Measurements from ENCODE around the gene RAB31. TPM values are rescaled to one million over a fixed set of nuclear protein-coding genes. Genes with fewer than 3 reads are reported as not detected.
"Not testable (repeated sequence)": the region's sequence is repeated elsewhere in the genome, so short reads cannot be mapped to it uniquely, and the experiment has no call there.

The RAB31 gene
- polyA plus RNA-seq, 1 donor (not counting 4 experiments of a cell fraction or from before 2014, with no cell fraction given) = 47.0 TPM

DNA sequence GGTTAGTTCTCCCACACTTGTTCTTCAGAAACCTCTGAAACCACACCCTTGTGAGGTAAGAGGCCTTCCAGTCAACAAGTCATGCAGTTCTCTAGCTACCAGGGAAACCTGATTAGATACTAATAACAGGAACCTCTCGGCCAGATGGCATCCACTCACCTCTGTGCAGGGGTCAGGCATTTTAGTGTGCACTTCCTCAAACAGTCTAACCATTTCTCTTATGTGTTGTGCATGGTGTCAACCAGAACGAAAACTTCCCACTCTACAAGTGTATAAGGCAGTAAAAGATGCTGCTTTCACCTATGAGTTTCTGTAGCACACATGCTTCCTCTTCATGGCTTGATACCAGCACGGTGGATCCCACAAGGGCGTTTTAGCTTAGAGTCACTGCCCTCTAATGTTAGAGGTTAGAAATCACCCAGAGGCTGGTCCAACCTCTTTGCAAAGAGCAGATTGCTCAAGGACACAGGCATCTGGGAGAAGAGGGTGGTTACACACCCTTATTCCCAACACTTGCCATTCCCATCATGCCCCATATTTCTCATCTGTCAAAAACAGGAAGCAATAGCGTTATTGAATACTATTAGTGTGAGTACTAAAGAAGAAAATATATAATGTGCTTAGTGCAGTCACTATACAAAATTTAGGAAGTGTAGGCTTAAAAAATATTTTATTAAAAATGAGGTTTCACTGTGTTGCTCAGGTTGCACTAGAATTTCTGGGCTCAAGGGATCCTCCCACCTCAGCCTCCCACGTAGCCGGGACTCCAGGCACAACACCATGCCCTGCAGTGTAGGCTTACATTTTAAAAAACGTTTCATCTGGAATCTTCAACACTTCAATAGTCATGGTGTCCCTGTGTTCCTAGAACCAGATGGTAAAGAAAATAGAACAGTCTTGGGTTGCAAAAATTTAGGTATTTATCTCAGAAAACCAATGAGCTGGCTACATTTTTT is 34.5 kb upstream of the RAB31 start:
- H3K4me2 ChIP-seq (ENCODE audit: control insufficient read depth, extremely low read depth, insufficient read depth, low read depth, low read length) = peak overlapping the region; percentile 69
- peaks cover 31% of the 10 kb centered on the region for H3K4me1 ChIP-seq (ENCODE audit: control insufficient read depth, extremely low read depth, insufficient read depth, low read length)
- no peaks in the 10 kb centered on the region for H3K9me1 ChIP-seq (ENCODE audit: control insufficient read depth, extremely low read depth, insufficient read depth, low read length)
- no peaks in the 10 kb centered on the region for H3K27me3 ChIP-seq (ENCODE audit: control insufficient read depth, extremely low read depth, insufficient read depth, low read length)
- H4K20me1 ChIP-seq (ENCODE audit: control insufficient read depth, extremely low read depth, insufficient read depth, low read length) = no peaks in the 10 kb centered on the region
- H3K36me3 ChIP-seq (ENCODE audit: control insufficient read depth in 2 of 2, extremely low read depth in 1 of 2, insufficient read depth in 2 of 2, low read length in 2 of 2) = no peaks in the 10 kb centered on the region
- peak overlapping the region; percentile 61 for H3K9ac ChIP-seq (ENCODE audit: control insufficient read depth, extremely low read depth, insufficient read depth, low read length)
- TF ChIP-seq EZH2 (IDR thresholded peaks at IDR 0.05; ENCODE audit: low read length) = no peak
- peak; percentile 8 to 46 (median 36) for TF ChIP-seq CTCF (optimal IDR thresholded peaks at IDR 0.05 in 1 of 3, IDR thresholded peaks at IDR 0.05 in 1 of 3, conservative IDR thresholded peaks at IDR 0.05 in 1 of 3; ENCODE audit: extremely low read depth in 1 of 3, insufficient read depth in 2 of 3, low read length in 3 of 3)
- peak overlapping the region; percentile 42 for H2AFZ ChIP-seq (ENCODE audit: control insufficient read depth, low read length)
- H3K4me3 ChIP-seq (ENCODE audit: control insufficient read depth in 2 of 3, extremely low read depth in 1 of 3, insufficient read depth in 2 of 3, low read depth in 1 of 3, low read length in 3 of 3) = peak overlapping the region in 1 of 3 experiments; percentile 11
- dilution Hi-C loops (cut with MboI; ENCODE audit: extremely low pct_ligation_motif_present, low sequenced_read_pairs) = no loop called here
- DNase-seq (ENCODE audit: low read depth, low spot score) (peak; percentile 90), FAIRE-seq (peak; percentile 88)
- H3K9me3 ChIP-seq (ENCODE audit: control insufficient read depth, low read depth, low read length) = no peaks in the 10 kb centered on the region
- no peaks in the 10 kb centered on the region for H3K79me2 ChIP-seq (ENCODE audit: control insufficient read depth, insufficient read depth, low read length)
- H3K27ac ChIP-seq (ENCODE audit: control insufficient read depth, insufficient read depth, low read length) = peak overlapping the region; percentile 93

GRCh38 chr18:9678216-9678615 is 29.9 kb upstream of the RAB31 start:
- peaks cover 13% of the 10 kb centered on the region for H3K4me1 ChIP-seq (ENCODE audit: control insufficient read depth, extremely low read depth, insufficient read depth, low read length)
- H3K9me3 ChIP-seq (ENCODE audit: control insufficient read depth, low read depth, low read length); H3K9me1 ChIP-seq (ENCODE audit: control insufficient read depth, extremely low read depth, insufficient read depth, low read length); H2AFZ ChIP-seq (ENCODE audit: control insufficient read depth, low read length); H3K27me3 ChIP-seq (ENCODE audit: control insufficient read depth, extremely low read depth, insufficient read depth, low read length); H3K36me3 ChIP-seq (ENCODE audit: control insufficient read depth in 2 of 2, extremely low read depth in 1 of 2, insufficient read depth in 2 of 2, low read length in 2 of 2); H3K4me2 ChIP-seq (ENCODE audit: control insufficient read depth, extremely low read depth, insufficient read depth, low read depth, low read length); H3K4me3 ChIP-seq (ENCODE audit: control insufficient read depth in 2 of 3, extremely low read depth in 1 of 3, insufficient read depth in 2 of 3, low read depth in 1 of 3, low read length in 3 of 3); H3K9ac ChIP-seq (ENCODE audit: control insufficient read depth, extremely low read depth, insufficient read depth, low read length); FAIRE-seq; dilution Hi-C loops (cut with MboI; ENCODE audit: extremely low pct_ligation_motif_present, low sequenced_read_pairs); H4K20me1 ChIP-seq (ENCODE audit: control insufficient read depth, extremely low read depth, insufficient read depth, low read length); H3K27ac ChIP-seq (ENCODE audit: control insufficient read depth, insufficient read depth, low read length); DNase-seq (ENCODE audit: low read depth, low spot score); H3K79me2 ChIP-seq (ENCODE audit: control insufficient read depth, insufficient read depth, low read length): not testable (repeated sequence)

All from keratinocyte (primary cell).